Measurements from ENCODE around the gene JPT2.
A peak's percentile ranks its signal among the peaks of the same experiment; 100 is the strongest.

JPT2 gene

GRCh38 chr16:1705688-1706385, 27.8 kb downstream of the JPT2 start, which contains the start of gene MAPK8IP3:
Gene MAPK8IP3 (plus strand): TSS chr16:1706195. CDS start chr16:1706340, 145 bp downstream.
- H3K36me3 ChIP-seq (ENCODE audit: control insufficient read depth, insufficient read depth, low read length): peaks cover 8% of the 10 kb centered on the region
- peaks cover 21% of the 10 kb centered on the region for H3K4me1 ChIP-seq (ENCODE audit: control insufficient read depth, insufficient read depth, low read length, poor library complexity, severe bottlenecking)
- H3K4me3 ChIP-seq (ENCODE audit: insufficient read depth, low read depth, low read length, poor library complexity, severe bottlenecking): peak within 1 kb of the TSS; percentile 88
- H3K27me3 ChIP-seq (replicated peaks; ENCODE audit: control insufficient read depth, insufficient read depth, low read length, poor library complexity, severe bottlenecking): no peaks in the 10 kb centered on the region
- DNase-seq: peak; percentile 90 to 92 (median 90)
- peak within 1 kb of the TSS; percentile 85 for H3K27ac ChIP-seq (ENCODE audit: insufficient read depth, low read length, poor library complexity, severe bottlenecking)
- no peaks in the 10 kb centered on the region for H3K9me3 ChIP-seq (ENCODE audit: control insufficient read depth, low read length)

- Histone ChIP-seq H3K27me3 (replicated peaks; ENCODE audit: control insufficient read depth, insufficient read depth, low read length, poor library complexity, severe bottlenecking) (no peaks in the 10 kb centered on the region), H3K4me1 (ENCODE audit: control insufficient read depth, insufficient read depth, low read length, poor library complexity, severe bottlenecking) (peaks cover 21% of the 10 kb centered on the region), H3K4me3 (ENCODE audit: insufficient read depth, low read depth, low read length, poor library complexity, severe bottlenecking) (peak overlapping the region; percentile 88), H3K9me3 (ENCODE audit: control insufficient read depth, low read length) (no peaks in the 10 kb centered on the region), H3K27ac (ENCODE audit: insufficient read depth, low read length, poor library complexity, severe bottlenecking) (peak overlapping the region; percentile 85), H3K36me3 (ENCODE audit: control insufficient read depth, insufficient read depth, low read length) (peaks cover 4% of the 10 kb centered on the region)
- DNase-seq: peak in 1 of 3 donors; percentile 4
These were observed 28.5 kb downstream of the JPT2 start for GRCh38 chr16:1706386-1707192.

- H3K4me3 ChIP-seq (ENCODE audit: insufficient read depth, low read depth, low read length, poor library complexity, severe bottlenecking): peak overlapping the region; percentile 88
- peak overlapping the region; percentile 60 for H3K27ac ChIP-seq (ENCODE audit: insufficient read depth, low read length, poor library complexity, severe bottlenecking)
- peaks cover 4% of the 10 kb centered on the region for H3K36me3 ChIP-seq (ENCODE audit: control insufficient read depth, insufficient read depth, low read length)
- H3K9me3 ChIP-seq (ENCODE audit: control insufficient read depth, low read length): no peaks in the 10 kb centered on the region
- DNase-seq: no peak
- peaks cover 21% of the 10 kb centered on the region for H3K4me1 ChIP-seq (ENCODE audit: control insufficient read depth, insufficient read depth, low read length, poor library complexity, severe bottlenecking)
- H3K27me3 ChIP-seq (replicated peaks; ENCODE audit: control insufficient read depth, insufficient read depth, low read length, poor library complexity, severe bottlenecking): no peaks in the 10 kb centered on the region
These were observed 29.2 kb downstream of the JPT2 start for GRCh38 chr16:1707193-1707790.

- Histone ChIP-seq H3K4me1 (ENCODE audit: control insufficient read depth, insufficient read depth, low read length, poor library complexity, severe bottlenecking) (peaks cover 21% of the 10 kb centered on the region), H3K4me3 (ENCODE audit: insufficient read depth, low read depth, low read length, poor library complexity, severe bottlenecking) (no peak overlapping the region), H3K36me3 (ENCODE audit: control insufficient read depth, insufficient read depth, low read length) (peaks cover 9% of the 10 kb centered on the region), H3K27me3 (replicated peaks; ENCODE audit: control insufficient read depth, insufficient read depth, low read length, poor library complexity, severe bottlenecking) (no peaks in the 10 kb centered on the region), H3K27ac (ENCODE audit: insufficient read depth, low read length, poor library complexity, severe bottlenecking) (no peak overlapping the region), H3K9me3 (ENCODE audit: control insufficient read depth, low read length) (no peaks in the 10 kb centered on the region)
- DNase-seq: no peak
These were observed 30.1 kb downstream of the JPT2 start for GRCh38 chr16:1708083-1708767.

- Histone ChIP-seq H3K36me3 (ENCODE audit: control insufficient read depth, insufficient read depth, low read length) (peaks cover 14% of the 10 kb centered on the region), H3K4me3 (ENCODE audit: insufficient read depth, low read depth, low read length, poor library complexity, severe bottlenecking) (no peak overlapping the region), H3K27ac (ENCODE audit: insufficient read depth, low read length, poor library complexity, severe bottlenecking) (no peak overlapping the region), H3K27me3 (replicated peaks; ENCODE audit: control insufficient read depth, insufficient read depth, low read length, poor library complexity, severe bottlenecking) (no peaks in the 10 kb centered on the region), H3K9me3 (ENCODE audit: control insufficient read depth, low read length) (no peaks in the 10 kb centered on the region), H3K4me1 (ENCODE audit: control insufficient read depth, insufficient read depth, low read length, poor library complexity, severe bottlenecking) (peaks cover 21% of the 10 kb centered on the region)
- DNase-seq: no peak
These were observed 30.7 kb downstream of the JPT2 start for GRCh38 chr16:1708768-1709180.

- Histone ChIP-seq H3K4me3 (ENCODE audit: insufficient read depth, low read depth, low read length, poor library complexity, severe bottlenecking) (no peak overlapping the region), H3K27ac (ENCODE audit: insufficient read depth, low read length, poor library complexity, severe bottlenecking) (no peak overlapping the region), H3K4me1 (ENCODE audit: control insufficient read depth, insufficient read depth, low read length, poor library complexity, severe bottlenecking) (peaks cover 21% of the 10 kb centered on the region), H3K36me3 (ENCODE audit: control insufficient read depth, insufficient read depth, low read length) (peaks cover 14% of the 10 kb centered on the region), H3K9me3 (ENCODE audit: control insufficient read depth, low read length) (no peaks in the 10 kb centered on the region), H3K27me3 (replicated peaks; ENCODE audit: control insufficient read depth, insufficient read depth, low read length, poor library complexity, severe bottlenecking) (no peaks in the 10 kb centered on the region)
- no peak for DNase-seq
These were observed 31.3 kb downstream of the JPT2 start for GRCh38 chr16:1709356-1709755.

GRCh38 chr16:1710811-1711507, 32.9 kb downstream of the JPT2 start:
- no peak overlapping the region for H3K27ac ChIP-seq (ENCODE audit: insufficient read depth, low read length, poor library complexity, severe bottlenecking)
- peaks cover 21% of the 10 kb centered on the region for H3K4me1 ChIP-seq (ENCODE audit: control insufficient read depth, insufficient read depth, low read length, poor library complexity, severe bottlenecking)
- H3K9me3 ChIP-seq (ENCODE audit: control insufficient read depth, low read length): no peaks in the 10 kb centered on the region
- DNase-seq: no peak
- H3K27me3 ChIP-seq (replicated peaks; ENCODE audit: control insufficient read depth, insufficient read depth, low read length, poor library complexity, severe bottlenecking): no peaks in the 10 kb centered on the region
- peaks cover 14% of the 10 kb centered on the region for H3K36me3 ChIP-seq (ENCODE audit: control insufficient read depth, insufficient read depth, low read length)
- H3K4me3 ChIP-seq (ENCODE audit: insufficient read depth, low read depth, low read length, poor library complexity, severe bottlenecking): no peak overlapping the region

- Histone ChIP-seq H3K27ac (ENCODE audit: insufficient read depth, low read length, poor library complexity, severe bottlenecking) (no peak overlapping the region), H3K4me1 (ENCODE audit: control insufficient read depth, insufficient read depth, low read length, poor library complexity, severe bottlenecking) (peaks cover 12% of the 10 kb centered on the region)
- no peak for DNase-seq
These were observed 34.7 kb downstream of the JPT2 start for GRCh38 chr16:1712791-1713261.

GRCh38 chr16:1713331-1713730, 35.3 kb downstream of the JPT2 start:
- Histone ChIP-seq H3K27me3 (replicated peaks; ENCODE audit: control insufficient read depth, insufficient read depth, low read length, poor library complexity, severe bottlenecking) (no peaks in the 10 kb centered on the region), H3K36me3 (ENCODE audit: control insufficient read depth, insufficient read depth, low read length) (peaks cover 14% of the 10 kb centered on the region), H3K4me3 (ENCODE audit: insufficient read depth, low read depth, low read length, poor library complexity, severe bottlenecking) (no peak overlapping the region), H3K9me3 (ENCODE audit: control insufficient read depth, low read length) (no peaks in the 10 kb centered on the region), H3K4me1 (ENCODE audit: control insufficient read depth, insufficient read depth, low read length, poor library complexity, severe bottlenecking) (peaks cover 7% of the 10 kb centered on the region), H3K27ac (ENCODE audit: insufficient read depth, low read length, poor library complexity, severe bottlenecking) (no peak overlapping the region)
- no peak for DNase-seq

More at GRCh38 chr16:1712791-1713261, 34.7 kb downstream of the JPT2 start:
- Histone ChIP-seq H3K4me3 (ENCODE audit: insufficient read depth, low read depth, low read length, poor library complexity, severe bottlenecking) (no peak overlapping the region), H3K9me3 (ENCODE audit: control insufficient read depth, low read length) (no peaks in the 10 kb centered on the region), H3K36me3 (ENCODE audit: control insufficient read depth, insufficient read depth, low read length) (peaks cover 14% of the 10 kb centered on the region), H3K27me3 (replicated peaks; ENCODE audit: control insufficient read depth, insufficient read depth, low read length, poor library complexity, severe bottlenecking) (no peaks in the 10 kb centered on the region)
